SKM-1 (cell line): ENCODE measurements around the gene ERFL.

Experiments
- DNase-seq: peaks from one replicate; lab custom pipeline; 2025; ENCODE audit not compliant: unreplicated experiment; lab: John Stamatoyannopoulos, UW

The ERFL gene

GRCh38 chr19:41928221-41928683 is at the start of gene ERFL:
Gene ERFL, minus strand, starts transcription at chr19:41928449. Its CDS starts 15,530 bp downstream, at chr19:41912919.
- peak; percentile 22 for DNase-seq

GRCh38 chr19:41977916-41978315 is 49.7 kb upstream of the ERFL start:
- no peak for DNase-seq

GRCh38 chr19:41974652-41975051 is 46.4 kb upstream of the ERFL start:
- no peak for DNase-seq

- DNase-seq = no peak
Observed at GRCh38 chr19:41971363-41971762, 43.1 kb upstream of the ERFL start.

GRCh38 chr19:41969772-41970458 is 41.7 kb upstream of the ERFL start:
- no peak for DNase-seq

GRCh38 chr19:41968751-41969595 is 40.7 kb upstream of the ERFL start:
- no peak for DNase-seq

GRCh38 chr19:41967054-41967783 is 39.0 kb upstream of the ERFL start:
- DNase-seq = no peak

GRCh38 chr19:41965106-41965505 is 36.9 kb upstream of the ERFL start:
- DNase-seq = no peak

- no peak for DNase-seq
Observed at GRCh38 chr19:41960973-41961372, 32.7 kb upstream of the ERFL start.

GRCh38 chr19:41959056-41960053 is 31.1 kb upstream of the ERFL start, which contains the start of gene RABAC1:
Gene RABAC1, minus strand, starts transcription at chr19:41959321. Its CDS starts 29 bp downstream, at chr19:41959292.
- DNase-seq = peak; percentile 46

- no peak for DNase-seq
Observed at GRCh38 chr19:41958367-41959055, 30.3 kb upstream of the ERFL start.

GRCh38 chr19:41957838-41958366 is 29.7 kb upstream of the ERFL start:
- peak; percentile 27 for DNase-seq

- no peak for DNase-seq
Observed at GRCh38 chr19:41957161-41957837, 29.1 kb upstream of the ERFL start.

GRCh38 chr19:41956621-41957020 is 28.4 kb upstream of the ERFL start:
- DNase-seq = no peak

GRCh38 chr19:41955521-41955920 is 27.3 kb upstream of the ERFL start:
- no peak for DNase-seq

GRCh38 chr19:41951686-41952172 is 23.5 kb upstream of the ERFL start:
- DNase-seq = no peak

GRCh38 chr19:41947091-41947490 is 18.8 kb upstream of the ERFL start:
- no peak for DNase-seq

GRCh38 chr19:41945135-41945766 is 17.0 kb upstream of the ERFL start:
- DNase-seq = no peak
